Fibroblast of lung (primary cell): ENCODE measurements around the gene PPARG. TPM values are rescaled to one million over a fixed set of nuclear protein-coding genes. Genes with fewer than 3 reads are reported as not detected.

ENCODE experiments used
- DNase-seq, 2 donors: peaks; one replicate each; pipeline versions ENCODE4 v3.0.0 to v3.0.0-alpha.2; 2010; ENCODE audit warnings: low read depth in 2 of 2
- H2AFZ ChIP-seq: 2 replicates; pipeline ENCODE4 v1.5.1; 2012; ENCODE audit warnings: low read length, control low read depth, inconsistent platforms
- H3K27ac ChIP-seq: 2 replicates; pipeline ENCODE4 v1.5.1; 2011; ENCODE audit warnings: low read length, control low read depth; ENCODE audit not compliant: insufficient read depth
- H3K27me3 ChIP-seq: 2 replicates; pipeline ENCODE4 v1.5.1; 2011; ENCODE audit warnings: mild to moderate bottlenecking, low read length; ENCODE audit not compliant: control insufficient read depth, insufficient read depth
- H3K36me3 ChIP-seq: 2 replicates; pipeline ENCODE4 v1.5.1; 2011; ENCODE audit warnings: low read length; ENCODE audit not compliant: control insufficient read depth, insufficient read depth
- H3K4me1 ChIP-seq: 2 replicates; pipeline ENCODE4 v1.5.1; 2011; ENCODE audit warnings: low read length; ENCODE audit not compliant: control insufficient read depth, insufficient read depth; ENCODE audit errors: extremely low read depth
- H3K4me2 ChIP-seq: 2 replicates; pipeline ENCODE4 v1.5.1; 2011; ENCODE audit warnings: low read length, control low read depth; ENCODE audit not compliant: insufficient read depth; ENCODE audit errors: extremely low read depth
- H3K4me3 ChIP-seq, 4 experiments: fragments of 200-600 bp in 1 of 4; sonication (generic) in 1 of 4; replicated peaks in 1 of 4; 2 replicates each; pipeline ENCODE4 v1.5.1; 2011 to 2016; ENCODE audit warnings: low read length in 4 of 4, low read depth in 3 of 4, mild to moderate bottlenecking in 3 of 4, control low read depth in 2 of 4, inconsistent platforms in 1 of 4, mixed read lengths in 1 of 4; ENCODE audit not compliant: insufficient read depth in 1 of 4; ENCODE audit errors: control extremely low read depth in 1 of 4
- H3K79me2 ChIP-seq: 2 replicates; pipeline ENCODE4 v1.5.1; 2012; ENCODE audit warnings: mild to moderate bottlenecking, low read length, inconsistent platforms; ENCODE audit not compliant: control insufficient read depth, insufficient read depth
- H3K9ac ChIP-seq: 2 replicates; pipeline ENCODE4 v1.5.1; 2011; ENCODE audit warnings: mild to moderate bottlenecking, low read length, control low read depth; ENCODE audit not compliant: insufficient read depth
- H3K9me3 ChIP-seq: 2 replicates; pipeline ENCODE4 v1.5.1; 2012; ENCODE audit warnings: low read depth, low read length; ENCODE audit not compliant: control insufficient read depth, insufficient read depth
- H4K20me1 ChIP-seq: 2 replicates; pipeline ENCODE4 v1.5.1; 2011; ENCODE audit warnings: low read length; ENCODE audit not compliant: control insufficient read depth, insufficient read depth; ENCODE audit errors: extremely low read depth
- EZH2 ChIP-seq: IDR thresholded peaks from 2 replicates; pipeline ENCODE4 v1.5.1; 2012; ENCODE audit warnings: low read length, control low read depth, mild to moderate bottlenecking; ENCODE audit errors: missing control alignments
- polyA plus RNA-seq, 2 donors: library from polyadenylated mRNA; depleted of rRNA in 1 of 2; stranded (reverse) in 1 of 2; unstranded in 1 of 2; fragments of >200 nt; gene quantifications; 2 replicates each; pipeline ENCODE4 v1.2.1, GENCODE V29; 2011 to 2012; ENCODE audit warnings: missing spikeins in 1 of 2
- total RNA-seq: library from RNA; depleted of rRNA; stranded (reverse); fragments of >200 nt; gene quantifications from 2 replicates; pipeline ENCODE4 v1.2.1, GENCODE V29; 2014
- TF ChIP-seq, protein P1 (sequence below), 2 donors: IDR thresholded peaks in 1 of 2; conservative IDR thresholded peaks in 1 of 2; 1 replicate in 1 of 2; 2 replicates in 1 of 2; pipeline ENCODE4 v1.5.1; 2011 to 2012; ENCODE audit warnings: low read length in 2 of 2, control low read depth in 1 of 2, inconsistent platforms in 1 of 2, low read depth in 1 of 2, mild to moderate bottlenecking in 1 of 2

PPARG gene
- total and polyA plus RNA-seq, 2 donors (not counting 1 experiment from before 2014, with no cell fraction given): 32.8 to 42.8 TPM

DNA sequence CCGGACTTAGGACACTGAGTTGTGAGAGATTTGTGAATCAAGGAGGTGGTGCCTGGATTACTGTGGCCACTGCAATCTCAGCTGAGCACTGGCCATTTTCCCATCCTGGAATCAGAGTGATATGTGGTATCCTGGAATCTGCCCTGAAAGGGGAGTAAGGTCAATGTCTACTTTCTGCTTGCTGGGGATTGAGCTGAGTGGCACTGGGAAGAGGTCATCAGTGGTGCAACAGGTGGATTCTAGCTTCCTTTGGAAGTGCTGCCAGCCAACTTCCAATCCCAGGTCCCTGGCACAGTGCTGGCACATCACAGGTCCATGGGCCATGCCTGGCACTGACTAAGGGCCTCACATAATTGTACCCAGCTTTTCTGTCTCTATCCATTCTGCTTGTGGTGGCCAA lies 174.8 kb downstream of the PPARG start:
- H3K27me3 ChIP-seq: peaks cover 5% of the 10 kb centered on the region
- H3K79me2 ChIP-seq: no peaks in the 10 kb centered on the region
- no peak overlapping the region for H3K27ac ChIP-seq
- H3K9me3 ChIP-seq: no peaks in the 10 kb centered on the region
- no peak for TF ChIP-seq EZH2
- TF ChIP-seq, protein P1, sequence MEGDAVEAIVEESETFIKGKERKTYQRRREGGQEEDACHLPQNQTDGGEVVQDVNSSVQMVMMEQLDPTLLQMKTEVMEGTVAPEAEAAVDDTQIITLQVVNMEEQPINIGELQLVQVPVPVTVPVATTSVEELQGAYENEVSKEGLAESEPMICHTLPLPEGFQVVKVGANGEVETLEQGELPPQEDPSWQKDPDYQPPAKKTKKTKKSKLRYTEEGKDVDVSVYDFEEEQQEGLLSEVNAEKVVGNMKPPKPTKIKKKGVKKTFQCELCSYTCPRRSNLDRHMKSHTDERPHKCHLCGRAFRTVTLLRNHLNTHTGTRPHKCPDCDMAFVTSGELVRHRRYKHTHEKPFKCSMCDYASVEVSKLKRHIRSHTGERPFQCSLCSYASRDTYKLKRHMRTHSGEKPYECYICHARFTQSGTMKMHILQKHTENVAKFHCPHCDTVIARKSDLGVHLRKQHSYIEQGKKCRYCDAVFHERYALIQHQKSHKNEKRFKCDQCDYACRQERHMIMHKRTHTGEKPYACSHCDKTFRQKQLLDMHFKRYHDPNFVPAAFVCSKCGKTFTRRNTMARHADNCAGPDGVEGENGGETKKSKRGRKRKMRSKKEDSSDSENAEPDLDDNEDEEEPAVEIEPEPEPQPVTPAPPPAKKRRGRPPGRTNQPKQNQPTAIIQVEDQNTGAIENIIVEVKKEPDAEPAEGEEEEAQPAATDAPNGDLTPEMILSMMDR (conservative IDR thresholded peaks at IDR 0.05 in 1 of 2, IDR thresholded peaks at IDR 0.05 in 1 of 2; ENCODE audit: low read depth in 1 of 2, low read length in 2 of 2): no peak
- no peaks in the 10 kb centered on the region for H4K20me1 ChIP-seq
- no peak overlapping the region for H2AFZ ChIP-seq
- H3K4me1 ChIP-seq: no peaks in the 10 kb centered on the region
- no peak overlapping the region for H3K4me3 ChIP-seq
- no peak for DNase-seq
- no peaks in the 10 kb centered on the region for H3K36me3 ChIP-seq
- H3K4me2 ChIP-seq: no peak overlapping the region
- no peak overlapping the region for H3K9ac ChIP-seq

DNA sequence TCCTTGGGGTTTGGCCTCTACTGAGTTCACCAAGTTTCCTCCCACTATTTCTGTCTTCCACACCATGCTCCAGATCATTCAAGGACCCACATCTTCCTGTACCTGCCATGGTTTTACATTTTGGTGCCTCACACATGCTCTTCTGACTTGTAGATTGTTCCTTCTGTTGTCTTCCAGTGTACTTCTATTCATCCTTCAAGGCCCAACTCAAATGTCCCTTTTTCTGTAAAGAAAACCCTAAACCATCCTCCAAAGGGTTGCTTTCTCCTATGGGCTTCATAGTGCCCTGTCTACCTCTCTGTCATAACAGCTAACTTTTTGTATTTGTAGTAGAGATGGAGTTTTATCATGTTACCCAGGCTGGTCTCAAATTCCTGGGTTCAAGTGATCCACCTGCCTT lies 175.3 kb downstream of the PPARG start:
- H3K9me3 ChIP-seq: no peaks in the 10 kb centered on the region
- no peak overlapping the region for H3K27ac ChIP-seq
- TF ChIP-seq, protein P1 (conservative IDR thresholded peaks at IDR 0.05 in 1 of 2, IDR thresholded peaks at IDR 0.05 in 1 of 2; ENCODE audit: low read depth in 1 of 2, low read length in 2 of 2): no peak
- TF ChIP-seq EZH2: no peak
- no peak overlapping the region for H3K4me2 ChIP-seq
- no peak overlapping the region for H3K9ac ChIP-seq
- DNase-seq: no peak
- no peaks in the 10 kb centered on the region for H3K4me1 ChIP-seq
- no peaks in the 10 kb centered on the region for H4K20me1 ChIP-seq
- peaks cover 3% of the 10 kb centered on the region for H3K27me3 ChIP-seq
- no peaks in the 10 kb centered on the region for H3K79me2 ChIP-seq
- H3K4me3 ChIP-seq: no peak overlapping the region
- H3K36me3 ChIP-seq: no peaks in the 10 kb centered on the region
- no peak overlapping the region for H2AFZ ChIP-seq

DNA sequence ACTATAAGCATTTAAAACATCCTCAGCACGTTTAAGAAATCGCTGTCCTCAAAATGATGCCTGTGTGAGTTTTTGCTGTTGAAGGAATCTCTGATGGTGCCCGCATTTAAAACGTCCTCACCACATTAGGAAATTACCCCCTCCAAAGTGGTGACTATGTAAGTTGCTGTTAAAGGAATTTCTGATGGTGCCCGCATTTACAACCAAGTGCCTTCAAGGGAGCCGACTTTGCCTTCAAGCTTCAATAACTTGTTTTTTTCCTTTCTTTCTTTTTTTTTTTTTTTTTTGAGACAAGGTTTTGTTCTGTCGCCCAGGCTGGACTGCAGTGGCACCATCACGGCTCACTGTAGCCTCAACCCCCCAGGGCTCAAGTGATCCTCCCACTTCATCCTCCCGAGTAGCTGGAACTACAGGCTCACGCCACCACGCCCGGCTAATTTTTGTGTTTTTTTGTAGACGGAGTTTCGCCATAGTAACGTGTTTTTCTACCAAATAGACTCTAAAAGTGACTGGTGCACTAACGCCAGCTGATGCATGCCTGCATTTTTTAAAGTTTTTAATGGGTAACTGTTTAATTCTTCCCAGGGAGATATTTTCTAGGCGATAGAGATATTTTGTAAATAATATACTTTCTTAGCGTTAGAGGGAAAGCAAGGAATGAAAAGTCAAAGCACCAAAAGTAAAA lies 176.4 kb downstream of the PPARG start:
- Histone ChIP-seq H4K20me1 (no peaks in the 10 kb centered on the region), H3K27ac (no peak overlapping the region), H3K79me2 (no peaks in the 10 kb centered on the region), H3K4me2 (no peak overlapping the region), H3K9me3 (no peaks in the 10 kb centered on the region), H3K36me3 (no peaks in the 10 kb centered on the region), H3K4me3 (no peak overlapping the region), H3K27me3 (no peaks in the 10 kb centered on the region), H2AFZ (no peak overlapping the region), H3K4me1 (no peaks in the 10 kb centered on the region), H3K9ac (no peak overlapping the region)
- DNase-seq: no peak
- TF ChIP-seq EZH2: no peak
- TF ChIP-seq, protein P1 (conservative IDR thresholded peaks at IDR 0.05 in 1 of 2, IDR thresholded peaks at IDR 0.05 in 1 of 2; ENCODE audit: low read depth in 1 of 2, low read length in 2 of 2): no peak
